Thyroid gland (tissue), 4 donors: ENCODE measurements around the gene PDGFA. TPM values are rescaled to one million over a fixed set of nuclear protein-coding genes. Genes with fewer than 3 reads are reported as not detected.

Experiments
- DNase-seq, 2 donors: peaks; one replicate each; pipeline ENCODE4 v3.0.0-alpha.2; 2019
- H3K27ac ChIP-seq, 3 donors: fragments of 200-600 bp; sonication (generic); 1 replicate in 2 of 3; 2 replicates in 1 of 3; pipeline ENCODE4 v1.5.1; 2016 to 2019; ENCODE audit warnings: mild to moderate bottlenecking in 1 of 3, moderate library complexity in 1 of 3
- H3K27me3 ChIP-seq: fragments of 200-600 bp; sonication (generic); one replicate; pipeline ENCODE4 v1.5.1; 2019
- H3K36me3 ChIP-seq, 2 donors: fragments of 200-600 bp; sonication (generic); one replicate each; pipeline ENCODE4 v1.5.1; 2016 to 2019
- H3K4me1 ChIP-seq, 2 donors: fragments of 200-600 bp; sonication (generic); one replicate each; pipeline ENCODE4 v1.5.1; 2017 to 2019
- H3K4me3 ChIP-seq, 3 donors: fragments of 200-600 bp; sonication (generic); replicated peaks in 1 of 3; 1 replicate in 2 of 3; 2 replicates in 1 of 3; pipeline ENCODE4 v1.5.1; 2016; ENCODE audit warnings: mild to moderate bottlenecking in 1 of 3
- H3K9me3 ChIP-seq: fragments of 200-600 bp; sonication (generic); one replicate; pipeline ENCODE4 v1.5.1; 2017
- CTCF ChIP-seq, 6 experiments: fragments of 200-600 bp in 3 of 6; fragments of 450-650 bp in 3 of 6; sonication (generic) in 3 of 6; IDR thresholded peaks; one replicate each; pipeline ENCODE4 v1.5.1; 2016 to 2019; ENCODE audit warnings: antibody characterized with exemption in 6 of 6, mild to moderate bottlenecking in 2 of 6, inconsistent platforms in 1 of 6, moderate library complexity in 1 of 6
- POLR2A ChIP-seq, 2 donors: fragments of 450-650 bp; IDR thresholded peaks; one replicate each; pipeline ENCODE4 v1.6.1; 2017; ENCODE audit warnings: antibody characterized with exemption in 2 of 2, mild to moderate bottlenecking in 2 of 2, moderate library complexity in 1 of 2
- WGBS, 2 donors: methylation state at CpG; one replicate each; pipeline ENCODE4 v1.1.5; 2017; 5-methylcytosine and 5-hydroxymethylcytosine counted together
- intact Hi-C: fragments of 100-400 bp; cut with DNase I; formaldehyde crosslinking; loops from one replicate; pipeline ENCODE4 v1.15.1; 2023
- total RNA-seq, 4 donors: library from RNA; depleted of rRNA; stranded (reverse); fragments of >200 nt; gene quantifications; one replicate each; pipeline ENCODE4 v1.2.3, GENCODE V29; 2016

PDGFA gene
- total RNA-seq, 4 donors from 2014 or later = 6.6 to 20.0 (median 10.8) TPM

DNA sequence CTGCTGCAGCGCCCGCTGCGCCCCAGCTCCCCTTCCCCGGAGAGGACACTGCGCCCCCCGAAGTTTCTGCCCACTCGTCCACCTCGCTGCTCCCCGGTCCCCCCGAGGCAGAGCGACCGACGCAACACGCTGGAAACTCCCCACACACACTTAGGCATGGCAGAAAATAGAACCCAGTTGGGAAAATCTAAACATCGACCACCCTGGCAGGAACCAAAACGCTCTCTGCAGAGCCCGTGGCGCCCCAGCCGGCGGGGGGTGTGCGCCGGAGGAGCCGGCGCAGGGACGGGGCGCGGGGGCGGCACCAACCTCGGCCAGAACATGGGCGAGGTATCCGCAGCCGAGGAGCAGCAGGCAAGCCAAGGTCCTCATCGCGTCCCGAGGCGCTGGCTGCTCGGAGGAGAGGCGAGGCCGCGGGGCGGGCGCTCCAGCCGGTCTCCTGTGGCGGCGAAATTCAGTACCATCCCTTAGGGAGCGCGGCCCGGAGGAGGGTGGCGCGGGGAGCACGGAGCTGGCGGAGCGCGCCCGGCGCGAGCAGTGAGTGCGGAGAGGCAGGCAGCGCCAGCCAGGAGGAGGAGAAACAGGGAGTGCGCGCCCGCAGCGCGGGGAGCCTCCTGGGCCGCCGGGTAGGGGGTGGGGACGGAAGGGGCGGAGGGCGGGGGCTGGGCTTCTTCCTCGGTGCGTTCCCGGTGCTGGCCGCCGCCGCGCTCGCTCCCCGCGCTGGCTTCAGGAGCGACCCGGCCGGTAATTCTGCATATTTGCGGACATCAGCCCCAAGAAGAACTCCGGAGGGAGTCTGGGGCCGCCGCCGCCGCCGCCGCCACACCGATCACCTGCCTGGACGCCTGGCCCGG, 789 bp downstream of the PDGFA start:
- intact Hi-C loops = no loop called here
- peaks cover 39 to 44% of the 10 kb centered on the region in 2 donors for H3K4me1 ChIP-seq
- peak overlapping the region; percentile 15 to 66 (median 42) for H3K4me3 ChIP-seq
- H3K36me3 ChIP-seq = no peaks in the 10 kb centered on the region
- WGBS, 2 donors = 0 to 1% methylated on average over 13 to 45 of the region's 93 CpGs
- peak overlapping the region; percentile 39 to 78 (median 67) for H3K27ac ChIP-seq
- peaks cover 18% of the 10 kb centered on the region for H3K27me3 ChIP-seq
- DNase-seq = peak; percentile 77 to 78
- H3K9me3 ChIP-seq = no peaks in the 10 kb centered on the region
- TF ChIP-seq CTCF (IDR thresholded peaks at IDR 0.05) (no peak), POLR2A (IDR thresholded peaks at IDR 0.05) (peak in 1 of 2 donors; percentile 49)

- H3K4me1 ChIP-seq = peaks cover 43 to 48% of the 10 kb centered on the region in 2 donors
- peak overlapping the region; percentile 15 to 66 (median 42) for H3K4me3 ChIP-seq
- H3K27me3 ChIP-seq = peaks cover 18% of the 10 kb centered on the region
- TF ChIP-seq POLR2A (IDR thresholded peaks at IDR 0.05) (no peak), CTCF (IDR thresholded peaks at IDR 0.05) (no peak)
- no peaks in the 10 kb centered on the region for H3K9me3 ChIP-seq
- peak; percentile 53 to 57 for DNase-seq
- intact Hi-C loops = no loop called here
- H3K36me3 ChIP-seq = no peaks in the 10 kb centered on the region
- peak overlapping the region; percentile 39 to 78 (median 67) for H3K27ac ChIP-seq
- WGBS, 2 donors = 0 to 1% methylated on average over 24 to 36 of the region's 70 CpGs
These were observed 1.6 kb downstream of the PDGFA start for GRCh38 chr7:517774-518629.

DNA sequence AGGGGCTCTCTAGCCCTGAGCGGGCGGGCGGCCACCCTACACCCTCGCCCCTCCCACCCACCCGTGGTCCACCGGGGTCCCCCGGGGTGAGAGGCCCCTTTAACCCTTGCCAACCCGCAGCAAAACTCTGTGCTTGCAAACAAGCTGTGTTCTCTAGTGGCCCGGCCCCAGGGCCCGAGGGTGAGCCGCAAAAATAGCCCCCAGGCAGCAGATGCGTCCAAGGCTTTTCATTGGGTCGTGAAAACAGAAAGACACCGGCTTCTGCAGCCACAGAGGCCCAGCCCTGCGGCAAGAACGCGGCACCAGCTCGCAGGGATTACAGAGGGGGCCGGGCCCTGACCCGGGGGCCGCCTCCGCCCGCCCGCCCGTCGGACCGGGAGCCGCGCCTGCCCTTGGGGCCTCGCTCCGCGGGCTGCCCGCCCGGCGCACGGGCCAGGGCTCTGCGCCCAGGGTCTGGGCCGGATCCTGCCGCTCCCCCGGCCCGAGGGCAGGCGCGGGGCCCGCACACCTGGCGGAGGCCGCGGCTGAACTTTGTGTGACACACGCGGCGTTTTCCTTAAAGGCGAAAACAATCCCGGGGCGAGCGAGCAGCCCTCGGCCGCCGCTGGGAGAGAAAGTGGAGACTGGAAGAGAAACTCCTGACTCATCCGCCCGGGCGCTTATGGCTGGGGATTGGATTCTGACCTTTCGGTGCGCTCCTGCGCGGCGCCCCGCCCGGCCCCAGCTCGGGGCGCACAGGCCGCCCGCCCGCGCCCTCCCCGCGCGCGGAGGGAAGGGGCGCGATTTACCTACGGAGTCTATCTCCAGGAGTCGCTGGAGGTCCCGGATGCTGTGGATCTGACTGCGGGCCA, 2.8 kb downstream of the PDGFA start:
- Histone ChIP-seq H3K4me3 (peak overlapping the region in 2 of 3 donors; percentile 35 to 66), H3K9me3 (no peaks in the 10 kb centered on the region), H3K4me1 (peaks cover 39 to 45% of the 10 kb centered on the region in 2 donors), H3K36me3 (no peaks in the 10 kb centered on the region), H3K27ac (peak overlapping the region in 2 of 3 donors; percentile 36 to 61), H3K27me3 (peaks cover 9% of the 10 kb centered on the region)
- peak; percentile 44 to 57 for DNase-seq
- intact Hi-C loops = no loop called here
- 12 to 52% methylated on average over 5 to 32 of the region's 83 CpGs for WGBS, 2 donors
- no peak for TF ChIP-seq CTCF (IDR thresholded peaks at IDR 0.05)
- no peak for TF ChIP-seq POLR2A (IDR thresholded peaks at IDR 0.05)

GRCh38 chr7:516216-516605, 3.4 kb downstream of the PDGFA start:
- 58 to 79% methylated on average over 13 of the region's 13 CpGs for WGBS, 2 donors
- intact Hi-C loops = no loop called here
- Histone ChIP-seq H3K27me3 (peaks cover 3% of the 10 kb centered on the region), H3K4me1 (peaks cover 33 to 38% of the 10 kb centered on the region in 2 donors), H3K9me3 (no peaks in the 10 kb centered on the region), H3K4me3 (peak overlapping the region in 1 of 3 donors; percentile 66), H3K36me3 (no peaks in the 10 kb centered on the region), H3K27ac (peak overlapping the region in 2 of 3 donors; percentile 36 to 61)
- TF ChIP-seq POLR2A (IDR thresholded peaks at IDR 0.05) (no peak), CTCF (IDR thresholded peaks at IDR 0.05) (no peak)
- DNase-seq = no peak
